GM21529 (cell line): Measurements from ENCODE around the gene XPO5.
A peak's percentile ranks its signal among the peaks of the same experiment; 100 is the strongest.
"Not testable (repeated sequence)": the region's sequence is repeated elsewhere in the genome, so short reads cannot be mapped to it uniquely, and the experiment has no call there.

Source experiments
- ATAC-seq: cut with Tn5 transposase; IDR thresholded peaks from one replicate; pipeline ENCODE4 v1.9.1; 2021; ENCODE audit not compliant: unreplicated experiment

The XPO5 gene

GRCh38 chr6:43575772-43576551 lies at the start of gene XPO5, which contains the start of gene POLH:
Gene XPO5, minus strand, starts transcription at chr6:43576038. Its CDS starts 174 bp downstream, at chr6:43575864.
Gene POLH, plus strand, starts transcription at chr6:43576185. Its CDS starts 6,135 bp downstream, at chr6:43582320.
- ATAC-seq: peak; percentile 77

- no peak for ATAC-seq
Measured at GRCh38 chr6:43625393-43625992, 49.7 kb upstream of the XPO5 start.

- no peak for ATAC-seq
Measured at GRCh38 chr6:43624786-43625288, 49.0 kb upstream of the XPO5 start.

GRCh38 chr6:43623880-43624785 lies 48.3 kb upstream of the XPO5 start:
- no peak for ATAC-seq

GRCh38 chr6:43622541-43622940 lies 46.7 kb upstream of the XPO5 start:
- no peak for ATAC-seq

- ATAC-seq: no peak
Measured at GRCh38 chr6:43621836-43622180, 46.0 kb upstream of the XPO5 start.

GRCh38 chr6:43621078-43621835 lies 45.4 kb upstream of the XPO5 start:
- no peak for ATAC-seq

GRCh38 chr6:43616725-43617472 lies 41.1 kb upstream of the XPO5 start:
- no peak for ATAC-seq

GRCh38 chr6:43614396-43614730 lies 38.5 kb upstream of the XPO5 start:
- no peak for ATAC-seq

GRCh38 chr6:43613721-43614395 lies 38.0 kb upstream of the XPO5 start:
- no peak for ATAC-seq

- ATAC-seq: no peak
Measured at GRCh38 chr6:43610431-43610830, 34.6 kb upstream of the XPO5 start.

- no peak for ATAC-seq
Measured at GRCh38 chr6:43609402-43609801, 33.6 kb upstream of the XPO5 start.

GRCh38 chr6:43608807-43609206 lies 33.0 kb upstream of the XPO5 start:
- ATAC-seq: no peak

- no peak for ATAC-seq
Measured at GRCh38 chr6:43608310-43608763, 32.5 kb upstream of the XPO5 start.

GRCh38 chr6:43606019-43606418 lies 30.2 kb upstream of the XPO5 start:
- no peak for ATAC-seq

GRCh38 chr6:43604174-43604573 lies 28.3 kb upstream of the XPO5 start:
- no peak for ATAC-seq

GRCh38 chr6:43600595-43600994 lies 24.8 kb upstream of the XPO5 start:
- no peak for ATAC-seq

GRCh38 chr6:43593938-43594337 lies 18.1 kb upstream of the XPO5 start:
- ATAC-seq: no peak

GRCh38 chr6:43589564-43589963 lies 13.7 kb upstream of the XPO5 start:
- ATAC-seq: not testable (repeated sequence)
